ENCODE measurements around the gene VGLL3.

GRCh38 chr3:86991482-86991815 is 500 bp upstream of the VGLL3 start:
- TF ChIP-seq ZNF274 (IDR thresholded peaks at IDR 0.05; ENCODE audit: low read depth, low read length) (no peak), YY1 (IDR thresholded peaks at IDR 0.05; ENCODE audit: insufficient read depth, insufficient read length) (no peak), SUZ12 (IDR thresholded peaks at IDR 0.05; ENCODE audit: extremely low read depth, insufficient read depth, insufficient read length) (no peak)
